Type B pancreatic cell (in vitro differentiated cells): ENCODE results near the gene ZBTB21. TPM values are rescaled to one million over a fixed set of nuclear protein-coding genes. Genes with fewer than 3 reads are reported as not detected.

ENCODE experiments used
- DNase-seq: peaks from one replicate; pipeline ENCODE4 v3.0.0; 2021; ENCODE audit warnings: mixed read lengths; ENCODE audit not compliant: unreplicated experiment; ENCODE audit errors: extremely low spot score
- H3K27ac Mint-ChIP-seq: 2 replicates; pipeline ENCODE4 v1.8.0; 2021; ENCODE audit warnings: mild to moderate bottlenecking, mixed read lengths
- H3K27me3 Mint-ChIP-seq: 2 replicates; pipeline ENCODE4 v1.8.0; 2021; ENCODE audit warnings: mixed read lengths
- H3K36me3 Mint-ChIP-seq: 2 replicates; pipeline ENCODE4 v1.8.0; 2021; ENCODE audit warnings: mixed read lengths
- H3K4me1 Mint-ChIP-seq: one replicate; pipeline ENCODE4 v1.8.0; 2021; ENCODE audit warnings: mixed read lengths; ENCODE audit not compliant: unreplicated experiment
- H3K4me3 Mint-ChIP-seq: 2 replicates; pipeline ENCODE4 v1.8.0; 2021; ENCODE audit warnings: mild to moderate bottlenecking, mixed read lengths
- H3K9me3 Mint-ChIP-seq: 2 replicates; pipeline ENCODE4 v1.8.0; 2021; ENCODE audit warnings: mixed read lengths
- CTCF ChIP-seq: fragments of 200-600 bp; sonication (generic); conservative IDR thresholded peaks from 2 replicates; pipeline ENCODE4 v1.5.0; 2021; ENCODE audit warnings: antibody characterized with exemption, mild to moderate bottlenecking
- total RNA-seq: library from RNA; stranded (reverse); gene quantifications from 2 replicates; pipeline ENCODE4 v1.2.1, GENCODE V29; 2021; ENCODE audit warnings: low replicate concordance

The ZBTB21 gene
- total RNA-seq, 1 donor from 2014 or later, result 19.9 TPM

DNA sequence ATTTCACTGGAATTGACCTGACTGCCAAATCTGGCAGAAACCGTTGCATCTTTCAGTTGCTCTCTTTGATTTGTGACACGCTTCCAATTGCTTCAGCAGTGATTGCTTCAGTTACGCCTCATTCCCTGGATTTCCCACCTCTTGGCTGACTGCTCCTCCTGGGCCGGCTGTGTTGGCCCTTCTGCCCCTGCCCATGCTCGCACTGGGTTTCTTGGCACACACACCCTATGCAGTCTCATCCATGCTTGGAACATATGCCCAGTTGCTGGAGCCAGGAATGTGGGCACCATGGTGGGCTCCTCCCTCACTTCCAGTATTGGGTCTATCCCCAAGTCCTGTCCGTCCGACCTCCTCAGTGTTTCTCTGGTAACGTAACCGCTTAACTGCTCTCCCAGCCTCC, 2.2 kb upstream of the ZBTB21 start:
- H3K27me3 Mint-ChIP-seq, result peaks cover 18% of the 10 kb centered on the region
- no peak for DNase-seq
- H3K4me1 Mint-ChIP-seq, result peaks cover 5% of the 10 kb centered on the region
- peaks cover 8% of the 10 kb centered on the region for H3K36me3 Mint-ChIP-seq
- H3K27ac Mint-ChIP-seq, result peak overlapping the region; percentile 74
- peak overlapping the region; percentile 84 for H3K4me3 Mint-ChIP-seq
- no peak for TF ChIP-seq CTCF
- no peaks in the 10 kb centered on the region for H3K9me3 Mint-ChIP-seq

- peaks cover 16% of the 10 kb centered on the region for H3K36me3 Mint-ChIP-seq
- peaks cover 18% of the 10 kb centered on the region for H3K27me3 Mint-ChIP-seq
- TF ChIP-seq CTCF, result peak; percentile 46
- no peaks in the 10 kb centered on the region for H3K9me3 Mint-ChIP-seq
- no peak for DNase-seq
- H3K4me1 Mint-ChIP-seq, result peaks cover 8% of the 10 kb centered on the region
- peak overlapping the region; percentile 100 for H3K27ac Mint-ChIP-seq
- peak overlapping the region; percentile 92 for H3K4me3 Mint-ChIP-seq
These were observed 641 bp upstream of the ZBTB21 start for GRCh38 chr21:42010507-42011495.

- Mint-ChIP-seq H3K27ac (peak overlapping the region; percentile 100), H3K4me1 (peaks cover 20% of the 10 kb centered on the region), H3K27me3 (peaks cover 18% of the 10 kb centered on the region), H3K9me3 (no peaks in the 10 kb centered on the region), H3K36me3 (peaks cover 18% of the 10 kb centered on the region), H3K4me3 (peak overlapping the region; percentile 86)
- peak; percentile 51 for TF ChIP-seq CTCF
- DNase-seq, result no peak
These were observed 936 bp downstream of the ZBTB21 start for GRCh38 chr21:42009018-42009830.

DNA sequence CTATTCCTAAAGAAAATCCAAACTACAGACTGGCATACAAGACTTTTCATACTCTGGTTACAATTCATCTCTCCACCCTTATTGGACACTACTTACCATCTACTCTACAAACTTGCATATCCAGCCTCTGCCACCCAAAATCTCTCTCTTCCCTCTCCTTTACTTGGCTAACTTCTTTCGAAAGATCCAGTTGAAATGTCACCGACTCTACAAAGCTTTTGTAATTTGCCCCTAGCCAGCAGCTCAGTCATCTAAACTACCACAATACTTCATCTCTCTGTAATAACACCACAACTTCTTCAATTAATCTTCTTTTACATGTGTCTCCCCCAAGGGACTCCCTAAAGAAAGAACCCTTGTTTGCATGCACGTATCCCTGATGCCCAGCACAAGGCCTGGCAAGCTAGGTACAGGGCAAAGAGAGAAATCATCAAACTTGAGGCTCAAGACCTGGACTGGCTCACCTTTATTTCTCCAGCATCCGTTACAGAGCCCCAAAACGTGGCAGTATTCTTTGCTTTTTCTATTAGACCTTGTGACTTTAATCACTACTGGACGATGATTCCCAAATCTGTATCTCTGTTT, 2.7 kb downstream of the ZBTB21 start:
- H3K4me3 Mint-ChIP-seq, result peak overlapping the region; percentile 46
- no peak for TF ChIP-seq CTCF
- peaks cover 21% of the 10 kb centered on the region for H3K36me3 Mint-ChIP-seq
- H3K27ac Mint-ChIP-seq, result no peak overlapping the region
- peaks cover 9% of the 10 kb centered on the region for H3K27me3 Mint-ChIP-seq
- peaks cover 20% of the 10 kb centered on the region for H3K4me1 Mint-ChIP-seq
- DNase-seq, result no peak
- no peaks in the 10 kb centered on the region for H3K9me3 Mint-ChIP-seq

- Mint-ChIP-seq H3K36me3 (peaks cover 25% of the 10 kb centered on the region), H3K4me1 (peaks cover 20% of the 10 kb centered on the region)
These were observed 3.4 kb downstream of the ZBTB21 start for GRCh38 chr21:42006765-42007164.

More at GRCh38 chr21:42006765-42007164, 3.4 kb downstream of the ZBTB21 start:
- TF ChIP-seq CTCF, result no peak
- no peak for DNase-seq
- Mint-ChIP-seq H3K9me3 (no peaks in the 10 kb centered on the region), H3K4me3 (no peak overlapping the region), H3K27ac (no peak overlapping the region), H3K27me3 (peaks cover 5% of the 10 kb centered on the region)
